ENCODE data around the gene TRIM2. TPM values are rescaled to one million over a fixed set of nuclear protein-coding genes. Genes with fewer than 3 reads are reported as not detected.

The TRIM2 gene
- total and polyA plus RNA-seq, 2 experiments from 2014 or later: 22.0 to 61.5 TPM

GRCh38 chr4:153348006-153348405, 143.8 kb downstream of the TRIM2 start (continued):
- no peak for TF ChIP-seq ETS1 (IDR thresholded peaks at IDR 0.05)
- no peak for TF ChIP-seq CTCF (conservative IDR thresholded peaks at IDR 0.05; ENCODE audit: low read depth in 2 of 2)
- TF ChIP-seq ZNF331 (CRISPR knock-in tag; IDR thresholded peaks at IDR 0.05; ENCODE audit: low read depth): no peak
- no peak for TF ChIP-seq NANOG (IDR thresholded peaks at IDR 0.05; ENCODE audit: borderline replicate concordance)
- no peak for TF ChIP-seq JUNB (IDR thresholded peaks at IDR 0.05; ENCODE audit: unreplicated experiment)
- no peak for TF ChIP-seq EZH2phosphoT487 (IDR thresholded peaks at IDR 0.05; ENCODE audit: unreplicated experiment)

- H3K4me3 ChIP-seq: no peak overlapping the region
- no peak for TF ChIP-seq POLR2AphosphoS5 (IDR thresholded peaks at IDR 0.05; ENCODE audit: low read depth)
- TF ChIP-seq ZNF462 (CRISPR knock-in tag; IDR thresholded peaks at IDR 0.05): no peak
- TF ChIP-seq CTCF (conservative IDR thresholded peaks at IDR 0.05; ENCODE audit: low read depth in 2 of 2): no peak
- TF ChIP-seq STAT1 (IDR thresholded peaks at IDR 0.05; ENCODE audit: unreplicated experiment): no peak
- no peak for TF ChIP-seq ETS1 (IDR thresholded peaks at IDR 0.05)
- TF ChIP-seq NANOG (IDR thresholded peaks at IDR 0.05; ENCODE audit: borderline replicate concordance): no peak
- TF ChIP-seq CREB1 (CRISPR knock-in tag; IDR thresholded peaks at IDR 0.05; ENCODE audit: low read depth): no peak
- no peak for TF ChIP-seq ZNF331 (CRISPR knock-in tag; IDR thresholded peaks at IDR 0.05; ENCODE audit: low read depth)
- no peak overlapping the region for H3K4me2 ChIP-seq
- Mint-ChIP-seq H3K27me3 (ENCODE audit: insufficient read depth, low read depth, poor library complexity) (peaks cover 8% of the 10 kb centered on the region), H3K36me3 (ENCODE audit: low read depth) (no peaks in the 10 kb centered on the region; the same call in 1 of the 3 replicates), H3K27ac (no peak overlapping the region), H3K9me3 (no peaks in the 10 kb centered on the region), H3K4me1 (peaks cover 29% of the 10 kb centered on the region), H3K4me3 (no peak overlapping the region)
- no peaks in the 10 kb centered on the region for H3F3A ChIP-seq (replicated peaks; ENCODE audit: low read depth)
- no peak overlapping the region for H2AFZ ChIP-seq
- no peaks in the 10 kb centered on the region for H3K36me3 ChIP-seq (ENCODE audit: insufficient read depth)
- DNase-seq (ENCODE audit: low spot score) (no peak), ATAC-seq (no peak)
- peaks cover 38% of the 10 kb centered on the region for H3K79me2 ChIP-seq (replicated peaks; ENCODE audit: insufficient read depth)
- H3K27me3 ChIP-seq (ENCODE audit: insufficient read depth): 0 out of 2 replicates have a peak, but pooled peaks cover 8% of the 10 kb centered on the region
- H3K27ac ChIP-seq (ENCODE audit: low read depth): no peak overlapping the region
- H3K9me2 ChIP-seq (ENCODE audit: insufficient read depth): no peaks in the 10 kb centered on the region
- no peaks in the 10 kb centered on the region for H4K20me1 ChIP-seq (replicated peaks; ENCODE audit: insufficient read depth)
- peaks cover 20% of the 10 kb centered on the region for H3K4me1 ChIP-seq (ENCODE audit: insufficient read depth)
Measured at GRCh38 chr4:153349206-153349805, 145.1 kb downstream of the TRIM2 start.
